Loucy (cell line): ENCODE results near the gene CLEC4D.

Experiments
- EZH2phosphoT487 ChIP-seq: fragments of 200-600 bp; IDR thresholded peaks from 2 replicates; pipeline ENCODE4 v1.6.1; 2018; ENCODE audit warnings: antibody characterized with exemption, mild to moderate bottlenecking, moderate library complexity, borderline replicate concordance
- TF ChIP-seq, protein P1 (sequence below): fragments of 200-600 bp; sonication (generic); conservative IDR thresholded peaks from 2 replicates; pipeline ENCODE4 v1.5.1; 2014; ENCODE audit warnings: mild to moderate bottlenecking, antibody characterized with exemption, low read length

- TF ChIP-seq EZH2phosphoT487, result no peak
- TF ChIP-seq, protein P1, sequence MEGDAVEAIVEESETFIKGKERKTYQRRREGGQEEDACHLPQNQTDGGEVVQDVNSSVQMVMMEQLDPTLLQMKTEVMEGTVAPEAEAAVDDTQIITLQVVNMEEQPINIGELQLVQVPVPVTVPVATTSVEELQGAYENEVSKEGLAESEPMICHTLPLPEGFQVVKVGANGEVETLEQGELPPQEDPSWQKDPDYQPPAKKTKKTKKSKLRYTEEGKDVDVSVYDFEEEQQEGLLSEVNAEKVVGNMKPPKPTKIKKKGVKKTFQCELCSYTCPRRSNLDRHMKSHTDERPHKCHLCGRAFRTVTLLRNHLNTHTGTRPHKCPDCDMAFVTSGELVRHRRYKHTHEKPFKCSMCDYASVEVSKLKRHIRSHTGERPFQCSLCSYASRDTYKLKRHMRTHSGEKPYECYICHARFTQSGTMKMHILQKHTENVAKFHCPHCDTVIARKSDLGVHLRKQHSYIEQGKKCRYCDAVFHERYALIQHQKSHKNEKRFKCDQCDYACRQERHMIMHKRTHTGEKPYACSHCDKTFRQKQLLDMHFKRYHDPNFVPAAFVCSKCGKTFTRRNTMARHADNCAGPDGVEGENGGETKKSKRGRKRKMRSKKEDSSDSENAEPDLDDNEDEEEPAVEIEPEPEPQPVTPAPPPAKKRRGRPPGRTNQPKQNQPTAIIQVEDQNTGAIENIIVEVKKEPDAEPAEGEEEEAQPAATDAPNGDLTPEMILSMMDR, result no peak
Measured at GRCh38 chr12:8465301-8465996, 47.9 kb upstream of the CLEC4D start.
